HPDE6-E6E7 (cell line): Measurements from ENCODE around the gene IFNA5.
A peak's percentile ranks its signal among the peaks of the same experiment; 100 is the strongest.

ENCODE experiments used
- DNase-seq: peaks from one replicate; pipeline ENCODE4 v3.0.0; 2011; ENCODE audit warnings: missing footprints; ENCODE audit errors: extremely low spot score

IFNA5 gene

GRCh38 chr9:21305213-21305612 lies at the start of gene IFNA5:
Gene IFNA5, minus strand, starts transcription at chr9:21305313. Its CDS starts 57 bp downstream, at chr9:21305256.
- DNase-seq = no peak

- DNase-seq = no peak
Observed at GRCh38 chr9:21350787-21351186, 45.7 kb upstream of the IFNA5 start, which contains the start of gene IFNA6. Gene IFNA6, minus strand, starts transcription at chr9:21350887. Its CDS starts 0 bp downstream, at chr9:21350887.

GRCh38 chr9:21348430-21348970 lies 43.4 kb upstream of the IFNA5 start:
- DNase-seq = no peak

- no peak for DNase-seq
Observed at GRCh38 chr9:21340735-21341134, 35.6 kb upstream of the IFNA5 start.

- no peak for DNase-seq
Observed at GRCh38 chr9:21336457-21336856, 31.3 kb upstream of the IFNA5 start.

- DNase-seq = peak; percentile 94
Observed at GRCh38 chr9:21334701-21335632, 29.9 kb upstream of the IFNA5 start, which contains the start of gene KLHL9. Gene KLHL9, minus strand, starts transcription at chr9:21335404. Its CDS starts 545 bp downstream, at chr9:21334859.

GRCh38 chr9:21333226-21333625 lies 28.1 kb upstream of the IFNA5 start:
- no peak for DNase-seq

- no peak for DNase-seq
Observed at GRCh38 chr9:21331676-21332402, 26.7 kb upstream of the IFNA5 start.

GRCh38 chr9:21326526-21327139 lies 21.5 kb upstream of the IFNA5 start:
- no peak for DNase-seq

- no peak for DNase-seq
Observed at GRCh38 chr9:21324047-21324446, 18.9 kb upstream of the IFNA5 start.

- DNase-seq = no peak
Observed at GRCh38 chr9:21322911-21323461, 17.9 kb upstream of the IFNA5 start.

GRCh38 chr9:21320465-21320864 lies 15.4 kb upstream of the IFNA5 start:
- DNase-seq = no peak

- no peak for DNase-seq
Observed at GRCh38 chr9:21317956-21318923, 13.1 kb upstream of the IFNA5 start.

GRCh38 chr9:21316860-21317259 lies 11.7 kb upstream of the IFNA5 start:
- DNase-seq = no peak

- DNase-seq = no peak
Observed at GRCh38 chr9:21316032-21316842, 11.1 kb upstream of the IFNA5 start.

GRCh38 chr9:21314152-21314551 lies 9.0 kb upstream of the IFNA5 start:
- no peak for DNase-seq

GRCh38 chr9:21311889-21312288 lies 6.8 kb upstream of the IFNA5 start:
- no peak for DNase-seq

- no peak for DNase-seq
Observed at GRCh38 chr9:21295992-21296391, 9.1 kb downstream of the IFNA5 start.

- no peak for DNase-seq
Observed at GRCh38 chr9:21294904-21295538, 10.1 kb downstream of the IFNA5 start.
